HCT116 (cell line): ENCODE results near the gene TYMP. TPM values are rescaled to one million over a fixed set of nuclear protein-coding genes. Genes with fewer than 3 reads are reported as not detected.

Source experiments
- ATAC-seq: fragments of 200-7000 bp; cut with Tn5 transposase; 2 replicates; pipeline ENCODE4 v1.9.1; 2020; ENCODE audit warnings: mild to moderate bottlenecking, moderate library complexity
- BruUV-seq: library from RNA; stranded (reverse); fragments of 400-500 nt; replicated peaks from 2 replicates; lab custom pipeline; 2021; lab: Mats Ljungman, UMichigan
- CTCF ChIA-PET: fragments of 300-600 bp; sonication (Branson Sonifier 250); formaldehyde crosslinking; loops from one replicate; lab custom pipeline; 2021; ENCODE audit warnings: antibody characterized with exemption; lab: Charles Lee
- POLR2A ChIA-PET: fragments of 300-600, 350-600 bp; sonication (Branson Sonifier 250); formaldehyde crosslinking; loops from one replicate; lab custom pipeline; 2021; ENCODE audit warnings: antibody characterized with exemption; lab: Charles Lee
- RAD21 ChIA-PET, 2 experiments: fragments of 300-600 bp; sonication (Branson Sonifier 250); formaldehyde crosslinking; loops; one replicate each; lab custom pipeline; 2023; ENCODE audit warnings: low total read pairs in 2 of 2; ENCODE audit not compliant: uncharacterized antibody in 2 of 2, unreplicated experiment in 2 of 2, low non-redundant PET in 1 of 2; lab: Charles Lee
- DNase-seq: peaks from one replicate; pipeline ENCODE4 v3.0.0-alpha.2; 2010; ENCODE audit warnings: low read depth, low spot score
- H2AFZ ChIP-seq: fragments of 200-600 bp; shearing (Covaris generic), sonication (generic); 2 replicates; pipeline ENCODE4 v1.6.1; 2017; ENCODE audit warnings: low read depth, mixed run types, mixed read lengths, antibody characterized with exemption, low read length; ENCODE audit not compliant: poor library complexity, severe bottlenecking
- H3K27ac ChIP-seq: 2 replicates; pipeline ENCODE4 v1.5.1; 2012; ENCODE audit warnings: low read depth, low read length
- H3K27me3 ChIP-seq: fragments of 200-600 bp; sonication (generic); 2 replicates; pipeline ENCODE4 v1.6.1; 2016; ENCODE audit warnings: mixed run types, low read length, mixed read lengths; ENCODE audit not compliant: insufficient read depth
- H3K36me3 ChIP-seq, 2 experiments: fragments of 200-500 bp in 1 of 2; fragments of 200-600 bp in 1 of 2; sonication (Bioruptor generic) in 1 of 2; sonication (generic) in 1 of 2; 2 replicates each; pipeline versions ENCODE4 v1.5.1 to v1.6.1; 2014 to 2016; ENCODE audit warnings: low read length in 2 of 2, inconsistent platforms in 1 of 2, mixed read lengths in 1 of 2, mixed run types in 1 of 2; ENCODE audit not compliant: insufficient read depth in 2 of 2, control insufficient read depth in 1 of 2
- H3K4me1 ChIP-seq, 2 experiments: fragments of 200-600 bp in 1 of 2; sonication (generic) in 1 of 2; 2 replicates each; pipeline versions ENCODE4 v1.5.1 to v1.6.1; 2012 to 2017; ENCODE audit warnings: low read length in 2 of 2, inconsistent platforms in 1 of 2, mild to moderate bottlenecking in 1 of 2, mixed read lengths in 1 of 2, mixed run types in 1 of 2, moderate library complexity in 1 of 2; ENCODE audit not compliant: insufficient read depth in 2 of 2, control insufficient read depth in 1 of 2
- H3K4me2 ChIP-seq: fragments of 200-600 bp; sonication (generic); 2 replicates; pipeline ENCODE4 v1.6.1; 2017; ENCODE audit warnings: mixed run types, low read length, mixed read lengths
- H3K4me3 ChIP-seq, 2 experiments: fragments of 200-600 bp in 1 of 2; sonication (generic) in 1 of 2; replicated peaks in 1 of 2; 2 replicates each; pipeline ENCODE4 v1.5.1; 2011 to 2016; ENCODE audit warnings: low read length in 2 of 2, control low read depth in 1 of 2, low read depth in 1 of 2, mild to moderate bottlenecking in 1 of 2, mixed read lengths in 1 of 2, mixed run types in 1 of 2
- H3K79me2 ChIP-seq: fragments of 200-600 bp; sonication (generic); 2 replicates; pipeline ENCODE4 v1.6.1; 2017; ENCODE audit warnings: mild to moderate bottlenecking, mixed run types, low read length, moderate library complexity, mixed read lengths; ENCODE audit not compliant: insufficient read depth
- H3K9ac ChIP-seq: fragments of 200-600 bp; sonication (generic); 2 replicates; pipeline ENCODE4 v1.6.1; 2016; ENCODE audit warnings: low read length, mixed read lengths
- H3K9me2 ChIP-seq: fragments of 200-600 bp; sonication (generic), shearing (Covaris generic); 2 replicates; pipeline ENCODE4 v1.6.1; 2017; ENCODE audit warnings: mixed run types, mild to moderate bottlenecking, moderate library complexity; ENCODE audit not compliant: insufficient read depth
- H3K9me3 ChIP-seq, 2 experiments: fragments of 200-500 bp in 1 of 2; fragments of 200-600 bp in 1 of 2; sonication (Bioruptor generic) in 1 of 2; sonication (generic) in 1 of 2; 2 replicates each; pipeline ENCODE4 v1.6.1; 2014 to 2017; ENCODE audit warnings: low read length in 2 of 2, mixed read lengths in 2 of 2, inconsistent platforms in 1 of 2, low read depth in 1 of 2, mild to moderate bottlenecking in 1 of 2, mixed run types in 1 of 2, moderate library complexity in 1 of 2; ENCODE audit not compliant: control insufficient read depth in 1 of 2, insufficient read depth in 1 of 2
- H4K20me1 ChIP-seq: fragments of 200-600 bp; sonication (generic), shearing (Covaris generic); 2 replicates; pipeline ENCODE4 v1.6.1; 2017; ENCODE audit warnings: mixed run types, mild to moderate bottlenecking, moderate library complexity; ENCODE audit not compliant: insufficient read depth
- CBX3 ChIP-seq: IDR thresholded peaks from 2 replicates; pipeline ENCODE4 v1.6.1; 2012; ENCODE audit warnings: low read depth
- CEBPB ChIP-seq: IDR thresholded peaks from 2 replicates; pipeline ENCODE4 v1.6.1; 2012; ENCODE audit warnings: low read depth
- EZH2 ChIP-seq: fragments of 200-600 bp; sonication (generic); IDR thresholded peaks from 2 replicates; pipeline ENCODE4 v1.6.1; 2017; ENCODE audit warnings: antibody characterized with exemption, mixed run types
- EZH2phosphoT487 ChIP-seq: fragments of 200-600 bp; IDR thresholded peaks from 2 replicates; pipeline ENCODE4 v1.6.1; 2018; ENCODE audit warnings: antibody characterized with exemption, borderline replicate concordance
- FOSL1 ChIP-seq: IDR thresholded peaks from 2 replicates; pipeline ENCODE4 v1.6.1; 2012; ENCODE audit warnings: low read depth
- POLR2A ChIP-seq: IDR thresholded peaks from 2 replicates; pipeline ENCODE4 v1.7.0; 2011; ENCODE audit warnings: borderline replicate concordance; ENCODE audit not compliant: insufficient read depth, insufficient read length; ENCODE audit errors: extremely low read depth
- POLR2AphosphoS5 ChIP-seq: IDR thresholded peaks from 2 replicates; pipeline ENCODE4 v1.6.1; 2011; ENCODE audit warnings: mild to moderate bottlenecking, low read depth, low read length, moderate library complexity
- RAD21 ChIP-seq: IDR thresholded peaks from 2 replicates; pipeline ENCODE4 v1.6.1; 2012; ENCODE audit warnings: low read depth, mild to moderate bottlenecking
- TCF7L2 ChIP-seq: IDR thresholded peaks from 2 replicates; pipeline ENCODE4 v1.7.0; 2011; ENCODE audit warnings: borderline replicate concordance, inconsistent platforms; ENCODE audit not compliant: insufficient read depth, insufficient read length; ENCODE audit errors: extremely low read depth
- YY1 ChIP-seq: IDR thresholded peaks from 2 replicates; pipeline ENCODE4 v1.6.1; 2011; ENCODE audit warnings: low read length, low read depth, moderate library complexity, mild to moderate bottlenecking; ENCODE audit not compliant: insufficient replicate concordance; ENCODE audit errors: extremely low read depth
- ZFX ChIP-seq: fragments of 450-650 bp; IDR thresholded peaks from 2 replicates; pipeline ENCODE4 v1.6.1; 2017
- ZNF274 ChIP-seq: fragments of 200-500 bp; sonication (Bioruptor generic); IDR thresholded peaks from 2 replicates; pipeline ENCODE4 v1.6.1; 2014; ENCODE audit warnings: mild to moderate bottlenecking, low read depth, low read length, inconsistent platforms
- intact Hi-C: fragments of 100-400 bp; cut with micrococcal nuclease; formaldehyde crosslinking; loops from 2 replicates; pipeline ENCODE4 v1.10.0; 2022
- total RNA-seq: library from RNA; stranded (reverse); gene quantifications from one replicate; pipeline ENCODE4 v1.2.1, GENCODE V29; 2021; ENCODE audit not compliant: unreplicated experiment
- TF ChIP-seq, protein P1 (sequence below): IDR thresholded peaks from 2 replicates; pipeline ENCODE4 v1.6.1; 2012
- TF ChIP-seq, protein P2 (sequence below): IDR thresholded peaks from 2 replicates; pipeline ENCODE4 v1.6.1; 2011; ENCODE audit warnings: mild to moderate bottlenecking, low read length, moderate library complexity; ENCODE audit not compliant: insufficient replicate concordance; ENCODE audit errors: extremely low read depth
- TF ChIP-seq, protein P3 (sequence below): IDR thresholded peaks from 2 replicates; pipeline ENCODE4 v1.6.1; 2012

The TYMP gene
- total RNA-seq, 1 experiment from 2014 or later: 43.2 TPM

DNA sequence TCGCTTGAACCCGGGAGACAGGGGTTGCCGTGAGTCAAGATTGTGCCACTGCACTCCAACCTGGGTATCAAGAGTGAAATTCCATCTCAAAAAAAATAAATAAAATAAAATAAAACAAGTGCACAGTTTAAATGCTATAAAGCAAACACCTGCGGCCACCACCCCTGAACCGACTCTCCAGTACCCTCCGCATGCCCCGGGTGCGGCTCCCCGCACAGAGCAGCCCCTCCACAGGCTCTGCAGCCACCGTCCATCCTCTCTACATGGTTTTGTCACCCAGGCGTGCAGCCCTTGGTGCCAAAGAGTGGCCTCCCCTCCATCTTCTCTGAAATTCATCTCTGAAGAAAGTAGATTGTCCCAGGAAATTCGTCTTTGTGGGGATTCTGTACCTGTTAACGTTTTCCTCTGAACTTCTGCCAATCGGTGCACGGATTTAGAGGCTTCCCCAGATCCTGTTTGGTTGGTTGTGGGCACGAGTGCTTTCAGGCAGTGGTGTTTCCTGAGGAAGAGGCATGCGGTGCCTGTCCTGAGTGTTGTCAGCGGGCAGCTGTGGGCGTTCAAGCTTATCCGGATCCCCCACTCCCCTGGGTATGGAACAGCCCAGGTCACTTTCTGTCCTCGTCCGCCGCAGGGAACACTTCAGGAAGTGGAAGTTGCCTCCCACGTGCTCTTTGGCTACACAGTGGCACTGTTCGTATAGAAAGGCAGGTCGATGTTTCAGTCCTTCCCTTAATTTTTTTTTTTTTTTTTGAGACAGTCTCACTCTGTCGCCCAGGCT, 39.1 kb downstream of the TYMP start:
- Histone ChIP-seq H2AFZ (no peak overlapping the region), H4K20me1 (no peaks in the 10 kb centered on the region), H3K79me2 (no peaks in the 10 kb centered on the region), H3K4me1 (peaks cover 0 to under 1% of the 10 kb centered on the region in 2 experiments; a peak in 1 of 4 replicates), H3K4me2 (no peak overlapping the region), H3K9me2 (no peaks in the 10 kb centered on the region), H3K27ac (no peak overlapping the region), H3K27me3 (no peaks in the 10 kb centered on the region), H3K36me3 (no peaks in the 10 kb centered on the region), H3K4me3 (no peak overlapping the region), H3K9ac (no peak overlapping the region), H3K9me3 (no peaks in the 10 kb centered on the region)
- ChIA-PET RAD21 (interaction anchor here in 1 of 2 experiments (0.6 kb wide), 1 partner anchor 60 kb away, joined by 3 read pairs; no protein-coding TSS in a partner anchor), CTCF (no interaction called here), POLR2A (no interaction called here)
- intact Hi-C loops: no loop called here
- no peak for DNase-seq
- BruUV-seq: no TSS peak
- TF ChIP-seq TCF7L2 (no peak), EZH2phosphoT487 (no peak), YY1 (no peak), ZFX (no peak), EZH2 (no peak), CEBPB (no peak), RAD21 (no peak), CBX3 (no peak), POLR2A (no peak), POLR2AphosphoS5 (no peak), ZNF274 (no peak), FOSL1 (no peak)
- TF ChIP-seq, protein P1, sequence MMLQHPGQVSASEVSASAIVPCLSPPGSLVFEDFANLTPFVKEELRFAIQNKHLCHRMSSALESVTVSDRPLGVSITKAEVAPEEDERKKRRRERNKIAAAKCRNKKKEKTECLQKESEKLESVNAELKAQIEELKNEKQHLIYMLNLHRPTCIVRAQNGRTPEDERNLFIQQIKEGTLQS: no peak
- TF ChIP-seq, protein P2, sequence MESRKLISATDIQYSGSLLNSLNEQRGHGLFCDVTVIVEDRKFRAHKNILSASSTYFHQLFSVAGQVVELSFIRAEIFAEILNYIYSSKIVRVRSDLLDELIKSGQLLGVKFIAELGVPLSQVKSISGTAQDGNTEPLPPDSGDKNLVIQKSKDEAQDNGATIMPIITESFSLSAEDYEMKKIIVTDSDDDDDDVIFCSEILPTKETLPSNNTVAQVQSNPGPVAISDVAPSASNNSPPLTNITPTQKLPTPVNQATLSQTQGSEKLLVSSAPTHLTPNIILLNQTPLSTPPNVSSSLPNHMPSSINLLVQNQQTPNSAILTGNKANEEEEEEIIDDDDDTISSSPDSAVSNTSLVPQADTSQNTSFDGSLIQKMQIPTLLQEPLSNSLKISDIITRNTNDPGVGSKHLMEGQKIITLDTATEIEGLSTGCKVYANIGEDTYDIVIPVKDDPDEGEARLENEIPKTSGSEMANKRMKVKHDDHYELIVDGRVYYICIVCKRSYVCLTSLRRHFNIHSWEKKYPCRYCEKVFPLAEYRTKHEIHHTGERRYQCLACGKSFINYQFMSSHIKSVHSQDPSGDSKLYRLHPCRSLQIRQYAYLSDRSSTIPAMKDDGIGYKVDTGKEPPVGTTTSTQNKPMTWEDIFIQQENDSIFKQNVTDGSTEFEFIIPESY: no peak
- TF ChIP-seq, protein P3, sequence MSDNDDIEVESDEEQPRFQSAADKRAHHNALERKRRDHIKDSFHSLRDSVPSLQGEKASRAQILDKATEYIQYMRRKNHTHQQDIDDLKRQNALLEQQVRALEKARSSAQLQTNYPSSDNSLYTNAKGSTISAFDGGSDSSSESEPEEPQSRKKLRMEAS: no peak
- no peak for ATAC-seq
